UCSD-AML1 (cell line): ENCODE results near the gene SRP54.
"Not testable (repeated sequence)": the region's sequence is repeated elsewhere in the genome, so short reads cannot be mapped to it uniquely, and the experiment has no call there.

ENCODE experiments used
- DNase-seq: peaks from one replicate; lab custom pipeline; 2025; ENCODE audit not compliant: unreplicated experiment; lab: John Stamatoyannopoulos, UW

The SRP54 gene

DNA sequence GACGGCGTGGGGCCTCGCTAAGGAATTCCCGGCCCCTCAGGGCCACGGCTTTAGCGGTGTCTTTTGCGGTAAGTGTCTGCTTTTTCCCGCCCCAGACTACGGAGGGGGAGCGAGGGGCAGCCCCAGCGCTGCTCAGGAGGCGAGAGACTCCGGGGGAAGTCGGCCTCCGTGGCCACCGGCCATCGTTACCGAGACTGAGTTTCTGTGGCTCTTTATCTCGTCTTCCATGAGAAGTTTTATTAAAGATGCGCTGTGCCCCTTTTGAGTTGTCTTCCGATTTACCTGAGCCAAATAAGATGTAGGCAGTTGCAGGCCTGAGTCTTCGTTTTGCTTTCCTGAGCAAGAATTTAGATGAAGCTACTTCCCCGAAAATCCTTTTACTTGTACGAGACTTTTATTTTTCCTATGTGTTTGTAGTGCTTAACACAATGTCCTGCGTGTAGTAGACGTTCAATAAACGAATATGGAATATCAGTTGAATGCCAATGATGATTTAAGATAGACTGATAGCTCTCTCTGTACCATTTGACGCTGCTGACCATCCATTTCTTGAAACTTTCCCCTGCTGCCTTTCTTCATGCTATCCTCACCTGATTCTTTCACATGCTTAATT is 462 bp downstream of the SRP54 start:
- no peak for DNase-seq

DNA sequence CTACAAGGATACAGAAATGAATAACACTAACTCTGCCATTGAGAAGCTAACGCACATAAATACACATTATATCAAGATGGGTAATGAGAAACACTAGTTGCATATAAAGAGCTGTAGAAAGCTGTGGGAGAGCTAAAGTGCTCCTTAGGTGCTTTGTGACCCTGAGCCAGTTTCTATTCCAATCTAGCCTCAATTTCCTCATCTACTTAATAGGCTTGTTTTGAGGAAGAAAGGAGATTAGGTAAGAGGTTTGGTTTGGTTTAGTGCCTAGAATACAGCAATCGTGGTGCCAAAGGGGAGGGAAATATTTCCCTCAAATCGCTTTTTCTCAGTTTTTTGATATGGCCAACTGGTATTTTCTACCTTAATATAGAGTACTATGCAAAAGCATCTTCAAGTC is 994 bp downstream of the SRP54 start:
- DNase-seq: no peak

DNA sequence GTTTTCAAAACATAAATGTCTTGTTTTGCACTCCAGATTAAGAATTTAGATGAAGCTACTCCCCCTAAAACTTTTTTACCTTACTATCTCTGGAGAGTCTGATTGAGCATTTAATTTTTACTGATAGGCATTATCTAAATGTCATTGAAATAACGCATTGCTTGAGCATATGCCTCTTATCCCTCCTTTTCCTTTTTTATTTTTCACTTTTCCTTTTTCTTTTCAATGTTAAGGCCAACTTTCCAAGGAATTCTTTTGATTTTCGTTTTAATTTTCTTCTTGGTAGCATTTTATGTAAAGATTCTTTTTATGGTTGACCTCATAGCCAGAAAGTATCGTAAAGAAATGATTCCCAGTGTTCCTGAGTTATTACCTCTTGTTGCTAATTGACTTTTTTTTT is 2.9 kb downstream of the SRP54 start:
- no peak for DNase-seq

DNA sequence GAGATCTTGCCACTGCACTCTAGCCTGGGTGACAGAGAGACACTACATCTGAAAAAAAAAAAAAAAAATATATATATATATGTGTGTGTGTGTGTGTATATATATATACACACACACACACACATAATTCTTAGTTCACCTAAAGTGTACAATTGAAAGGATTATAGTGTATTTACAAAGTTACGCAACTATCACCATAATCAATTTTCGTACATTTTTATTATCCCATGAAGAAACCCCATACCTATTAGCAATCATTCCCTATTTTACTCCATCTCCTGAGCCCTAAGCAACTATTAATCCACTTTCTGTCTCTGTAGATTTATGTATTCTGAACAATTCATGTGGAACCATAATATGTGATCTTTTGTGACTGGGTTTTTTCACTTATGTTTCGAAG is 4.4 kb downstream of the SRP54 start:
- no peak for DNase-seq

DNA sequence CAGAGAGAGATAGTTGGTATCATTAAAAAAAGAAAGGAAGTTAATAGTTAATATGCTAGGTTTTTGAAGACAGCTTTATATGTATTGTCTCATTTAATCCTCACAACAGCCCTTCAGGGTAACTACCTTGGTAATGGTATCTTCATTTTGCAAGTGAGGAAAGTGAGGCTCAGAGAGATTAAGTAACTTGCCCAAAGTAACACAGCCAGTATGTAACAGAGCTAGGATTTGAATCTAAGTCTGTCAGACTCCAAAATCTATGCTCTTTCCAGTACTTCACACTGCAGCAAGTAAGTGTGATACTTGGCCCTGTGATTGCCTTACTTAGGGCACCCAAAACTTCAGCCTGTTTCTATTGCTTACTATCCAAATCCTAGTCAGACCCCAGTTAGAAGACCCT is 7.0 kb downstream of the SRP54 start:
- no peak for DNase-seq

DNA sequence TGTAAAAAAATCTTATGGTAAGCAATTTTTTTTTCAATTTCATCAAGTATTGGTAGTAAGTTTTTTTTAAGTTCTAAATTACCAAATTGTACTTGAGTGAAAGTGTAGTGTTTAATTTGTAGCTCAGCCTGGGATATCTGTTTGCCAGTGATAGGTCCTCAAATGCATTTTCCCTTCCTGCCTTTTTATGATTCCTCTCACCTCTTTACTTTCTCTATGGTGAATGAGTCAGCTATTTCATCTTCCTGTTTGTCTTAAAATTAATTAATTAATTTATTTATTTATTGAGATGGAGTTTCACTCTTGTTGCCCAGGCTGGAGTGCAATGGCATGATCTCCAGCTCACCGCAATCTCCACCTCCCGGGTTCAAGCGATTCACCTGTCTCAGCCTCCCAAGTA is 10.6 kb downstream of the SRP54 start:
- no peak for DNase-seq

DNA sequence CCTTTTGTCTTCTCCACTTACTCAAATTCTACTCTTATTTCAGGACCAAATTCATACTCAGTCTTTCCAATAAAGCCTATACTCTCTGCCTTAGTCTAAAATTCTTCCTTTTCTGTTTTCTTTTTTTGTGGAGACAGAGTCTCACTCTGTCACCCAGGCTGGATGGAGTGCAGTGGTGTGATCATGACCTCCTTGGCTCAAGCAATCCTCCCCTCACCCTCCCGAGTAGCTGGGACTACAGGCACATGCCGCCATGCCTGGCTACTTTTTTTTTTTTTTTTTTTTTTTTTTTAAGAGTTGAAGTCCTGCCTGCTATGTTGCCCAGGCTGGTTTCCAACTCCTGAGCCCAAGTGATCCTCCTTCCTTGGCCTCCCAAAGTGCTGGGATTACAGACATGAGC is 11.9 kb downstream of the SRP54 start:
- no peak for DNase-seq

DNA sequence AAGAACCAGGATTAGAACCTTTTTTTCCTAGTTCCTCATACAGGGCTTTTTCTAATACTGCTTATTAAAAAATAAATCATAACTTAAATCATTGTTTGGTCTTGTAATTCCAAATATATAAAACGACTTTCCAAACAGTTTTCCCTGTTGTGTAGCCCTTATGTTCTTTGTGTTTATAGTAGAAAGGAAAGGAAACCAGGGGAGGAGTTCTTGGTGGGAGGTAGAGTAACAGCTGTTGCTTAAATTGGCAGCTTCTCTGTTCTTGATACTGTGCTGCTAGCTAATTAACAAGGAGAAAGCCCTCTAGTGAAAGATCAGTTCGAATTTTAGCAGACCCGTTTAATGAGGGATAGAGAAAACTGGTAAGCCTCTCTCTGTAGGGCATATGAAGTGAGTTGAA is 15.0 kb downstream of the SRP54 start:
- no peak for DNase-seq

DNA sequence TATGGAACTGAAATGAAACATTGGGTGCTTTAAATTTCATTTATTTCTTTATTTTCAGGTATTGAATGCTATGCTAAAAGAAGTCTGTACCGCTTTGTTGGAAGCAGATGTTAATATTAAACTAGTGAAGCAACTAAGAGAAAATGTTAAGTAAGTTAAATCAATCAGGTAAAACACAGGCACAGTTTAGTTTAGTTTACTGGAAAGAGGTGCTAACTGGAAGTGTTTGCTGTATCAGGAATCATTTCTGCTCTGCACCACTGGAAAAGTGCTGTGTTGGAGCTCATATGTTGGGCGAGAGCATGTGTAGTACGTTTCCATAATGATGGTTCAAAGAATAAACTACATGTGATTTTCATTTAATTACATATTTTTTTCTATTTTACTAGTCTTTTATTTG is 16.7 kb downstream of the SRP54 start:
- no peak for DNase-seq

DNA sequence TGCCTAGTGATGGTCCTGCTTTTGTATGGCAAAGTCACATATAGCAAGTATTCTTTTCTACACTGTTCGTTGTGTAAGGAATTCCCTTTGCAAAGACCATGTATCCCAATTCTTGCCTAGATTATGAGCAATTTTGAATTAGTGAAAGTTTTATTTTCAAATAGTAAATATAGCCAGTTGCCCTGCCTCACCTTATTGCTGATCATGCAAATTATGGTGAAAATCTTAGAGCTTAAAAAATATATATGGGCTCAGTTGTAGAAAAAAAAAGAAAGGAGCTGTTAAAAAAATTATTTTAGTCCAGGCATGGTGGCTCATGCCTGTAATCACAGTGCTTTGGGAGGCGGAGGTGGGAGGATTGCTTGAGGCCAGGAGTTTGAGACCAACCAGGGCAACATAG is 18.8 kb downstream of the SRP54 start:
- DNase-seq: no peak

DNA sequence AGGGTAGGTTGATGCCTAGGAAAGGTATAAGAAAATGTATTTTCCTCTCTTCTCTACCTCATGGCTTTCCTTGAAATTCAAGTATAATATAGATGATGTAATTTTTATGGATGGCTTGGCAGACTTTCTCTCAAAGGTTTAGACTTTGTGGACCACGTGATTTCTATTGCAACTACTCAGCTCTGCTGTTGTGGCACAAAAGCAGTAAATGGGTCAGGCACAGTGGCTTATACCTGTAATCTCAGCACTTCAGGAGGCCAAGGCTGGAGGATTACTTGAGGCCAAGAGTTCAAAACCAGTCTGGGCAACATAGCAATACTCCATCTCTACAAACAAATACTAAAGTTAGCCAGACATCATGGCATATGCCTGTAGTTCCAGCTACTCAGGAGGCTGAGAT is 22.0 kb downstream of the SRP54 start:
- DNase-seq: no peak

DNA sequence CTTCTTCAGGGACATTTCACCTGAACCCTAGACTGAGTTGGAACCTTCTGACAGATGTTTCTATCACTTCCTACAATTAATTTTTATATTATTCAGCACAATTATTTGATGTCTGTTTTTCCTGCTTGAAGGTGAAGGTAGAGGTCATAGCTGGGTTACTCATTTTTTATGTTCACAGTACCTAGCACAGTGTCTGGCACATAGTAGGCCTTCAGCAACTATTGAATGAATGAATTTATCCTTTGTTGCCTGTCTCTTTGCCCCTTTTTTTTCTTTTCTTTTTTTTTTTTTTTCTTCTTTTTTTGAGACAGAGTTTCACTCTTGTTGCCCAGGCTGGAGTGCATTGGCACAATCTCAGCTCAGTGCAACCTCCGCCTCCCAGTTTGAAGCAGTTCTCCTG is 33.8 kb downstream of the SRP54 start:
- DNase-seq: no peak

DNA sequence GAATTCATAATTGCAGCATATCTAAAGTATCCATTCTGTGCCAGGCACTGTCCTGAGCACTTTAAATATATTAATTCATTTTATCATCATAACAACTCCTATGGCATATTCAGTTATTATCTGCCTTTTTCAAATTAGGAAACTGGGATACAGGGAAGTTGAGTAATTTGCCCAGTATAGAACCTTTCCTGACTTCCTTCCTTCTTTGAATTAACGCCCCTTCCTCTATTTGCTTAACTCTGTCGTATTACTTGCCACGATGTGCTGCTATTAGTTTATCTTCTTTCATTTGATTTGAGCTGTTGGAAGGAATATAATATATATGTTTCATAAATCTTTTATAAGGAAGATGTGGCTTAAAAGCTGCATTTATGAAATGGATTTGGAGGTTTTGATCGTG is 37.9 kb downstream of the SRP54 start:
- DNase-seq: no peak

DNA sequence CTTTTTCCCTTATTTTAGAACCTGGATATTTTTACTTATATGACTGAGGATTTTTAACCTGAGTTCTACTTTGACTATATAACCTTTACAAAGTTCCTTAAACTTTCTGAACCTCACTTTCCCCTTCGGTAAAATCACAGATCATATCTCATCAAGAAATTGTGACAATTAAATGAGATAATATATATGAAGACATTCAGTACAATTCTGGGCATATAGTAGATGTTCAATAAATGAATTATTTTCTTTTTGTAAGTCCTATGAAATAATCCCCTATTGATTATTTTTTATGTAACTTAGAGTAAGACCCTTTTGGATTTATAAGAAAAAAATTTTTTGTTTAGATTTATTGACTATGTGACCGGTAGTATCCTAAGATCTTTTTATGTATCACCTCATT is 45.6 kb downstream of the SRP54 start:
- DNase-seq: no peak

DNA sequence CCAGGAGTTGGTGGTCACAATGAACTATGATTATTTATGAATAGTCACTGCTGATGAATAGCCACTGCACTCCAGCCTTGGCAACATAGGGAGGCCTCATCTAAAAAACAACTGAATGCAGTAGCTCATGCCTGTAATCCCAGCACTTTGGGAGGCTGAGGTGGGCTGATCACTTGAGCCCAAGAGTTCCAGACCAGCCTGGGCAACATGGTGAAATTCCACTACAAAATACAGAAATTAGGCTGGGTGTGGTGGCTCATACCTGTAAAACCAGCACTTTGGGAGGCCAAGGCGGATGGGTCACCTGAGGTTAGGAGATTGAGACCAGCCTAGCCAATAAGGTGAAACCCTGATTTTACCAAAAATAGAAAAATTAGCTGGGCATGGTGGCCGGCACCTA is 49.8 kb downstream of the SRP54 start:
- DNase-seq: no peak

DNA sequence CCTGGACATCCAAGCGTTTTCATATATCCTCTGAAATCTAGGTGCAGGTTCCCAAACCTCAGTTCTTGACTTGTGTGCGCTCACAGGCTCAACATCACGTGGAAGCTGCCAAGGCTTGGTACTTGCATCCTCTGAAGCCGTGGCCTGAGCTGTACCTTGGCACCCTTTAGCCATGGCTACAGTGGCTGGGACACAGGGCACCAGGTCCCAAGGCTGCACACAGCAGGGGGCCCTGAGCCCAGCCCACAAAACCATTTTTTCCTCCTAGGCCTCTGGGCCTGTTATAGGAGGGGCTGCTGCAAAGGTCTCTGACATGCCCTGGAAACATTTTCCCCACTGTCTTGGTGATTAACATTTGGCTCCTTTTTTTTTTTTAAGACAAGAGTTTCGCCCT is 51.6 kb downstream of the SRP54 start:
- no peak for DNase-seq

DNA sequence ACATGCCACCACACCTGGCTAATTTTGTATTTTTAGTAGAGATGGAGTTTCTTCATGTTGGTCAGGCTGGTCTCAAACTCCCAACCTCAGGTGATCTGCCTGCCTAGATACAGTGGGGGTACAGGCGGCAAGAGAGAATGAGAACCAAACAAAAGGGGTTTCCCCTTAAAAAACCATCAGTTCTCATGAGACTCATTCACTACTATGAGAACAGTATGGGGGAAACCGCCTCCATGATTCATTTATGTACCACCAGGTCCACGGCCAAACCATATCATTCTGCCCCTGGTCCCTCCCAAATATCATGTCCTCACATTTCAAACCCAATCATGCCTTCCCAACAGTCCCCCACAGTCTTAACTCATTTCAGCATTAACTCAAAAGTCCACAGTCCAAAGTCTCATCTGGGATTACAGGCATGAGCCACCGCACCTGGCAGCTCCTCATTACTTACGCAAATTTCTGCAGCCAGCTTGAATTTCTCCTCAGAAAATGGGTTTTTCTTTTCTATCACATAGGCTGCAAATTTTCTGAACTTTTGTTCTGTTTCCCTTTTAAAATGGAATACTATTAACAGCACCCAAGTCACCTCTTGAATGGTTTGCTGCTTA is 52.3 kb downstream of the SRP54 start:
- not testable (repeated sequence) for DNase-seq

DNA sequence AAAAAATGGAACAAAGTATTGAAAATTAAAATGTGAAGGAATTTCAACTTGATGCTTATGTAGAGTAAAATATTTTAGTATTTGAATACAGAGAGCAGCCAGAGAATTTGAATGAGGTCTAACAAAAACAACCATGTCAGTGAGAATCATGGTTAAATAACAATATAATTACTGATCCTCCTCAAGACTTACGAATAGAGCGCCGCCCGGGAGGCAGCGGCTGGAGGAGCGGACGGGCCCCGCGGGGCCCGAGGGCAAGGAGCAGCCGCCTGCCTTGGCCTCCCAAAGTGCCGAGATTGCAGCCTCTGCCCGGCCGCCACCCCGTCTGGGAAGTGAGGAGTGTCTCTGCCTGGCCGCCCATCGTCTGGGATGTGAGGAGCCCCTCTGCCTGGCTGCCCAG is 55.5 kb downstream of the SRP54 start:
- DNase-seq: not testable (repeated sequence)

DNA sequence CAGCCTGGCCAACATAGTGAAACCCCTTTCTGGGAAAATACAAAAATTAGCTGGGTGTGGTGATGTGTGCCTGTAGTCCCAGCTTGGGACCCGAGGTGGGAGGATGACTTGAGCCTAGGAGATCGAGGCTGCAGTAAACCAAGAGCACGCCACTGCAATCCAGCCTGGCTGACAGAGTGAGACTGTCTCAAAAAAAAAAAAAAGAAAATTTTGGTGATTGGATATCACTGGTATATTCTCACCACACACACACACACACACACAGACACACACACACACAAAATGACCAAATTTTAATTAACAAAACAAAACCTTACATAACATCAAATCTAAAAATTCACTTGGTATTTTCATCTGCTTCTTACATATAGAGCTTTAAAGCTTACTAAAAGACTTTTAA is 59.8 kb downstream of the SRP54 start:
- no peak for DNase-seq

DNA sequence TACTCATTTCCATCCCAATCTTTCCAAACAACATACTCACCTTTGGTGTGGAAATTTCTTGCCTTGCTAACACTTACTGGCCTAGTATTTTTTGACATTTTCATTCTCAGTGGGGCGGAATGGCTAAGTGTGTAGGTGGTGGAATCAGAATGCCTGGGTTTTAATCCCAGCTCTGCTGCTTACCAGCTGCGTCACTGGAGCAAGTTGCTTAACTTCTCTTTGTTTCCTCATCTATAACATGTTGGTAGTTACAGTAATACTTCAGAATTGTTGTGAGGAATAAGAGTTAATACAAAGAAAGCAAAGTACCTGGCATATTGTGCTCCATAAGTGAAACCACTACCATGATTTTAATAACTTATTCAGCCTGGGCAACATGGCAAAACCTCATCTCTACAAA is 60.3 kb downstream of the SRP54 start:
- DNase-seq: no peak

DNA sequence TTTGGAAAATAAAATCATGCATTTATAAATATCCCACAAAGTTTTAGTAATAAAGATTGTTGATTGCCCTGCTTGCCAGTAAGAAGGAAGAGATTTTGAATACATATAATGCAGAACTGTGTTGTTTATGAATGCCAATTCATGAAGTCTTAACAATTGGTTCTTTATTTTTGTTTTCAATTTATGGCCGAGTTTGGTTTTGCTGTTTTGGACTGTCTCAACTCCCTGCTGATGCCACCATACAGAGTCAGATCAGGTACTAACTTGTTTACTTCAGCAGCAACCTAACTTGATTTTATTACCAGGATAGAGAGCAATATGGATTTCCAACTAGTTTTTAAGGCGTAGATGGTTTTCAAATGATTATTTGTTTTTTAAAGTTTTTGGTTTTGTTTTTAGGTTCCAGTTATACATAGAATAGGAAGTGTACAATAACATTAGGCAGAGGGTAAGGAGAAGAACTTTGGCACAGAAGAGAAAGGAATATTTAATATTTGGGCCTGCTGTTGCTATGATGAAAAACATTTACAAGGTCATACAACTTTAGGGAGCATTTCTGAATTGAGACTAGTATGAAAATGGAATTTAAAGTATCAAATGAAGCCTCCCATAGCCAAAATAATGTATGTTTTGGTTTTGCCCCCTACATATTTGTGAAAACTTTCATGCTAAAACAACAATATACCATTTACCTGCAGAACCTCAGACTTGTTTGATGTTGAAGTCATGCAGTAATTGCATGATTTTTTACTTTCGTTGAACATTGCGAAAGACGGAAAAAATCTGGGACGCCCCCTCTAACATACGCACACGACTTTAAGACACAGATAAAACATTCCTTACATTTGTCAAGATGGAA is 62.4 kb downstream of the SRP54 start:
- no peak for DNase-seq

DNA sequence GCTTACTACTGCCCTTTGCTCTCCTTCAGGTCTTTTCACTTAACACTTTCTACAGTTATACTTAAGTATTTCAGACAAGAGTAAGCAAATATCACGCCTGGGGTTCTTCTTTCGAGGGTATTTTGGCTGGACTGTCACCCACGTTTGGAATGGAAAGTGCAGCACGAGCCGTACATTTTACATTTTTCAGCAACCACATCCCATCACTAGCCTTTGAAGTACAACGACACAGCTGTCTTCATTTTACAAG is 62.9 kb downstream of the SRP54 start:
- no peak for DNase-seq
